NCI-H1436 treated with DMSO at 0.1 percent for 48 hours (cell line): ENCODE measurements around the gene NFATC1.
A peak's percentile ranks its signal among the peaks of the same experiment; 100 is the strongest.

Experiments used
- DNase-seq: peaks from one replicate; lab custom pipeline; 2025; lab: John Stamatoyannopoulos, UW

NFATC1 gene

GRCh38 chr18:79395761-79396404, at the start of gene NFATC1:
Gene NFATC1, plus strand, starts transcription at chr18:79395930. Its CDS starts 295 bp downstream, at chr18:79396225.
- DNase-seq, result peak; percentile 27

- no peak for DNase-seq
These were observed 49.7 kb upstream of the NFATC1 start for GRCh38 chr18:79345981-79346380.

- no peak for DNase-seq
These were observed 47.7 kb upstream of the NFATC1 start for GRCh38 chr18:79348066-79348465.

- DNase-seq, result no peak
These were observed 43.3 kb upstream of the NFATC1 start for GRCh38 chr18:79352432-79352831.

- DNase-seq, result no peak
These were observed 42.5 kb upstream of the NFATC1 start for GRCh38 chr18:79353267-79353666.

GRCh38 chr18:79354350-79354749, 41.4 kb upstream of the NFATC1 start:
- DNase-seq, result no peak

GRCh38 chr18:79355433-79356335, 40.0 kb upstream of the NFATC1 start:
- DNase-seq, result no peak

GRCh38 chr18:79356435-79356834, 39.3 kb upstream of the NFATC1 start:
- no peak for DNase-seq

- no peak for DNase-seq
These were observed 34.8 kb upstream of the NFATC1 start for GRCh38 chr18:79360933-79361332.

- no peak for DNase-seq
These were observed 33.8 kb upstream of the NFATC1 start for GRCh38 chr18:79361766-79362522.

GRCh38 chr18:79365701-79366100, 30.0 kb upstream of the NFATC1 start:
- DNase-seq, result no peak

- DNase-seq, result no peak
These were observed 29.3 kb upstream of the NFATC1 start for GRCh38 chr18:79366177-79367094.

- DNase-seq, result no peak
These were observed 28.2 kb upstream of the NFATC1 start for GRCh38 chr18:79367480-79367879.

- DNase-seq, result no peak
These were observed 27.7 kb upstream of the NFATC1 start for GRCh38 chr18:79367989-79368388.

- DNase-seq, result no peak
These were observed 27.0 kb upstream of the NFATC1 start for GRCh38 chr18:79368681-79369080.

GRCh38 chr18:79371561-79372121, 24.1 kb upstream of the NFATC1 start:
- no peak for DNase-seq

- no peak for DNase-seq
These were observed 23.3 kb upstream of the NFATC1 start for GRCh38 chr18:79372461-79372860.

- no peak for DNase-seq
These were observed 22.7 kb upstream of the NFATC1 start for GRCh38 chr18:79372991-79373390.

GRCh38 chr18:79373736-79374135, 22.0 kb upstream of the NFATC1 start:
- DNase-seq, result no peak

- no peak for DNase-seq
These were observed 21.1 kb upstream of the NFATC1 start for GRCh38 chr18:79374408-79375171.
